GF-D8 (cell line): Measurements from ENCODE around the gene PTP4A2.
"Not testable (repeated sequence)": the region's sequence is repeated elsewhere in the genome, so short reads cannot be mapped to it uniquely, and the experiment has no call there.

Source experiments
- DNase-seq: peaks from one replicate; lab custom pipeline; 2025; lab: John Stamatoyannopoulos, UW

PTP4A2 gene

GRCh38 chr1:31949862-31950261 is 11.7 kb upstream of the PTP4A2 start:
- DNase-seq = no peak

GRCh38 chr1:31945677-31946076 is 7.5 kb upstream of the PTP4A2 start:
- DNase-seq = not testable (repeated sequence)

- peak; percentile 95 for DNase-seq
These were observed 6.3 kb upstream of the PTP4A2 start for GRCh38 chr1:31944205-31945089.

GRCh38 chr1:31943546-31944184 is 5.5 kb upstream of the PTP4A2 start:
- DNase-seq = peak; percentile 45

- DNase-seq = not testable (repeated sequence)
These were observed 3.9 kb upstream of the PTP4A2 start for GRCh38 chr1:31942061-31942460.

GRCh38 chr1:31939484-31940329 is 1.5 kb upstream of the PTP4A2 start:
- peak; percentile 89 for DNase-seq

- DNase-seq = peak; percentile 32
These were observed 626 bp downstream of the PTP4A2 start for GRCh38 chr1:31937300-31938183.

GRCh38 chr1:31936981-31937299 is 1.2 kb downstream of the PTP4A2 start:
- DNase-seq = no peak

GRCh38 chr1:31936278-31936980 is 1.7 kb downstream of the PTP4A2 start:
- DNase-seq = peak; percentile 5

- peak; percentile 29 for DNase-seq
These were observed 3.2 kb downstream of the PTP4A2 start for GRCh38 chr1:31934706-31935629.

GRCh38 chr1:31932491-31933316 is 5.5 kb downstream of the PTP4A2 start:
- peak; percentile 7 for DNase-seq

- peak; percentile 36 for DNase-seq
These were observed 6.5 kb downstream of the PTP4A2 start for GRCh38 chr1:31931593-31932225.

GRCh38 chr1:31930836-31931592 is 7.2 kb downstream of the PTP4A2 start:
- DNase-seq = no peak

- DNase-seq = no peak
These were observed 10.5 kb downstream of the PTP4A2 start for GRCh38 chr1:31927661-31927980.

GRCh38 chr1:31926853-31927660 is 11.1 kb downstream of the PTP4A2 start:
- DNase-seq = no peak

GRCh38 chr1:31926252-31926651 is 11.9 kb downstream of the PTP4A2 start:
- DNase-seq = no peak

- not testable (repeated sequence) for DNase-seq
These were observed 12.3 kb downstream of the PTP4A2 start for GRCh38 chr1:31925824-31926223.
